ENCODE data around the gene RBM17. TPM values are rescaled to one million over a fixed set of nuclear protein-coding genes. Genes with fewer than 3 reads are reported as not detected.
"Not testable (repeated sequence)": the region's sequence is repeated elsewhere in the genome, so short reads cannot be mapped to it uniquely, and the experiment has no call there.

Gene RBM17
- total RNA-seq, 1 experiment from 2014 or later, result 129 TPM

- no peak overlapping the region for H3K9ac ChIP-seq (ENCODE audit: low read length)
- POLR2A ChIA-PET, result no interaction called here
- H3K9me3 ChIP-seq (ENCODE audit: control insufficient read depth in 1 of 2, insufficient read depth in 1 of 2, low read depth in 1 of 2, low read length in 2 of 2), result no peaks in the 10 kb centered on the region
- H3K27ac ChIP-seq (ENCODE audit: low read depth, low read length), result no peak overlapping the region; the same call in 1 of the 2 replicates
- no peaks in the 10 kb centered on the region for H3K9me2 ChIP-seq (ENCODE audit: insufficient read depth)
- H3K36me3 ChIP-seq (ENCODE audit: control insufficient read depth in 1 of 2, insufficient read depth in 2 of 2, low read length in 2 of 2), result peaks cover 0 to 14% of the 10 kb centered on the region in 2 experiments; a peak in 1 of 4 replicates
- H3K4me1 ChIP-seq (ENCODE audit: control insufficient read depth in 1 of 2, insufficient read depth in 2 of 2, low read length in 2 of 2), result peaks cover 15 to 30% of the 10 kb centered on the region in 2 experiments; a peak in 3 of 4 replicates
- peak overlapping the region; percentile 96 for H3K4me2 ChIP-seq (ENCODE audit: low read length)
- peak overlapping the region; percentile 65 to 94; a peak in 2 of 4 replicates for H3K4me3 ChIP-seq (replicated peaks in 1 of 2; ENCODE audit: low read depth in 1 of 2, low read length in 2 of 2)
- DNase-seq (ENCODE audit: low read depth, low spot score) (no peak), ATAC-seq (no peak)
- RAD21 ChIA-PET (ENCODE audit: low non-redundant PET in 1 of 2, low total read pairs in 2 of 2, uncharacterized antibody in 2 of 2, unreplicated experiment in 2 of 2), result no interaction called here
- TF ChIP-seq EZH2 (IDR thresholded peaks at IDR 0.05) (no peak), JUND (IDR thresholded peaks at IDR 0.05) (no peak), POLR2A (IDR thresholded peaks at IDR 0.05; ENCODE audit: borderline replicate concordance, extremely low read depth, insufficient read depth, insufficient read length) (peak; percentile 23), FOSL1 (IDR thresholded peaks at IDR 0.05; ENCODE audit: low read depth) (no peak), ZNF274 (IDR thresholded peaks at IDR 0.05; ENCODE audit: low read depth, low read length) (no peak)
- intact Hi-C loops (cut with micrococcal nuclease), result no loop called here
- CTCF ChIA-PET, result interaction anchor here (1.2 kb wide), 1 partner anchor 236 kb away, joined by 3 read pairs; no protein-coding TSS in a partner anchor
- peaks cover 81% of the 10 kb centered on the region for H3K79me2 ChIP-seq (ENCODE audit: insufficient read depth, low read length)
- H3K27me3 ChIP-seq (ENCODE audit: insufficient read depth, low read length), result no peaks in the 10 kb centered on the region
- no TSS peak for BruUV-seq (replicated peaks)
- H2AFZ ChIP-seq (ENCODE audit: low read depth, low read length, poor library complexity, severe bottlenecking), result no peak overlapping the region
- H4K20me1 ChIP-seq (ENCODE audit: insufficient read depth), result peaks cover 16% of the 10 kb centered on the region; the same call in 1 of the 2 replicates
Measured at GRCh38 chr10:6165221-6165725, 76.4 kb downstream of the RBM17 start.

DNA sequence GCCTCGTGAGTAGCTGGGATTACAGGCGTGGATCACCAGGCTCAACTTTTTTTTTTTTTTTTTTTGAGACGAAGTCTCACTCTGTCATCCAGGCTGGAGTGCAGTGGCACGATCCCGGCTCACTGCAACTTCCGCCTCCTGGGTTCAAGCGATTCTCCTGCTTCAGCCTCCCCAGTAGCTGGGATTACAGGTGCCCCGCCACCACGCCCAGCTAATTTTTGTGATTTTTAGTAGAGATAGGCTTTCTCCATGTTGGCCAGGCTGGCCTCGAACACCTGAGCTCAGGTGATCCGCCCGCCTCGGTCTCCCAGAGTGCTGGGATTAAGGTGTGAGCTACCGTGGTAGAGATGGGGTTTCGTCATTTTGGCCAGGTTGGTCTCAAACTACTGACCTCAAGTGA, 77.1 kb downstream of the RBM17 start:
- Histone ChIP-seq H3K36me3 (ENCODE audit: control insufficient read depth in 1 of 2, insufficient read depth in 2 of 2, low read length in 2 of 2) (peaks cover 0 to 14% of the 10 kb centered on the region in 2 experiments; a peak in 1 of 4 replicates), H4K20me1 (ENCODE audit: insufficient read depth) (peaks cover 16% of the 10 kb centered on the region; the same call in 1 of the 2 replicates), H3K4me1 (ENCODE audit: control insufficient read depth in 1 of 2, insufficient read depth in 2 of 2, low read length in 2 of 2) (peaks cover 15 to 30% of the 10 kb centered on the region in 2 experiments; a peak in 3 of 4 replicates), H3K79me2 (ENCODE audit: insufficient read depth, low read length) (peaks cover 87% of the 10 kb centered on the region)
- H3K4me2 ChIP-seq (ENCODE audit: low read length); H3K4me3 ChIP-seq (replicated peaks in 1 of 2; ENCODE audit: low read depth in 1 of 2, low read length in 2 of 2); H3K27me3 ChIP-seq (ENCODE audit: insufficient read depth, low read length); DNase-seq (ENCODE audit: low read depth, low spot score); RAD21 ChIA-PET (ENCODE audit: low non-redundant PET in 1 of 2, low total read pairs in 2 of 2, uncharacterized antibody in 2 of 2, unreplicated experiment in 2 of 2); BruUV-seq (replicated peaks); intact Hi-C loops (cut with micrococcal nuclease); H3K9me2 ChIP-seq (ENCODE audit: insufficient read depth); H3K27ac ChIP-seq (ENCODE audit: low read depth, low read length); POLR2A ChIA-PET; ATAC-seq; H2AFZ ChIP-seq (ENCODE audit: low read depth, low read length, poor library complexity, severe bottlenecking); H3K9ac ChIP-seq (ENCODE audit: low read length); H3K9me3 ChIP-seq (ENCODE audit: control insufficient read depth in 1 of 2, insufficient read depth in 1 of 2, low read depth in 1 of 2, low read length in 2 of 2): not testable (repeated sequence)
- CTCF ChIA-PET, result interaction anchor here (1.2 kb wide), 1 partner anchor 236 kb away, joined by 3 read pairs; no protein-coding TSS in a partner anchor

Small RNA genes within 50 kb of the gene (microRNA-seq; reads per million reads assigned to microRNA genes)
- gene MIR3155A (ENCODE audit: borderline number of aligned reads) (not detected), gene MIR3155B (ENCODE audit: borderline number of aligned reads) (not detected)

Other genes starting within 250 kb of the RBM17 start
- 9.4 TPM for gene ANKRD16, start 199.1 kb upstream of the RBM17 start, total RNA-seq (2021; ENCODE audit: unreplicated experiment)
- 70.2 TPM for gene FBH1, start 198.8 kb upstream of the RBM17 start, total RNA-seq (2021; ENCODE audit: unreplicated experiment)
- 10.5 TPM for gene IL15RA, start 111.5 kb upstream of the RBM17 start, total RNA-seq (2021; ENCODE audit: unreplicated experiment)
- 0.59 TPM for gene IL2RA, start 26.7 kb upstream of the RBM17 start, total RNA-seq (2021; ENCODE audit: unreplicated experiment)
- gene PFKFB3, start 113.9 kb downstream of the RBM17 start, total RNA-seq (2021; ENCODE audit: unreplicated experiment), result 50.8 TPM

Measured in HCT116 (cell line).